Skeletal muscle satellite cell (primary cell): ENCODE data around the gene MUC5AC.
"Not testable (repeated sequence)": the region's sequence is repeated elsewhere in the genome, so short reads cannot be mapped to it uniquely, and the experiment has no call there.

Experiments
- H3K27me3 ChIP-seq: 2 replicates; pipeline ENCODE4 v1.7.0; 2013; ENCODE audit warnings: low read length; ENCODE audit not compliant: control insufficient read depth, insufficient read depth
- H3K36me3 ChIP-seq: 2 replicates; pipeline ENCODE4 v1.7.0; 2013; ENCODE audit warnings: mild to moderate bottlenecking, control low read depth, low read length; ENCODE audit not compliant: insufficient read depth
- H3K4me1 ChIP-seq: 2 replicates; pipeline ENCODE4 v1.7.0; 2013; ENCODE audit warnings: low read length; ENCODE audit not compliant: control insufficient read depth, insufficient read depth
- H3K4me2 ChIP-seq: 2 replicates; pipeline ENCODE4 v1.7.0; 2013; ENCODE audit warnings: mild to moderate bottlenecking, low read length
- H3K4me3 ChIP-seq: 2 replicates; pipeline ENCODE4 v1.7.0; 2013; ENCODE audit warnings: low read length
- H3K9ac ChIP-seq: 2 replicates; pipeline ENCODE4 v1.7.0; 2013; ENCODE audit warnings: mild to moderate bottlenecking, low read depth, low read length, moderate library complexity
- H3K9me3 ChIP-seq: replicated peaks from 2 replicates; pipeline ENCODE4 v1.7.0; 2013; ENCODE audit warnings: mild to moderate bottlenecking, control low read depth, low read length

The MUC5AC gene

GRCh38 chr11:1191786-1192470 is 34.2 kb downstream of the MUC5AC start:
- not testable (repeated sequence) for H3K27me3 ChIP-seq, H3K4me2 ChIP-seq, H3K9me3 ChIP-seq, H3K4me1 ChIP-seq, H3K4me3 ChIP-seq, H3K36me3 ChIP-seq, H3K9ac ChIP-seq

GRCh38 chr11:1192741-1193325 is 35.1 kb downstream of the MUC5AC start:
- no peaks in the 10 kb centered on the region for H3K27me3 ChIP-seq
- no peak overlapping the region for H3K4me3 ChIP-seq
- no peaks in the 10 kb centered on the region for H3K36me3 ChIP-seq
- no peak overlapping the region for H3K9ac ChIP-seq
- no peaks in the 10 kb centered on the region for H3K4me1 ChIP-seq
- no peaks in the 10 kb centered on the region for H3K9me3 ChIP-seq
- no peak overlapping the region for H3K4me2 ChIP-seq

- Histone ChIP-seq H3K27me3 (no peaks in the 10 kb centered on the region), H3K4me3 (no peak overlapping the region), H3K4me2 (no peak overlapping the region), H3K9me3 (no peaks in the 10 kb centered on the region), H3K4me1 (no peaks in the 10 kb centered on the region), H3K9ac (no peak overlapping the region), H3K36me3 (no peaks in the 10 kb centered on the region)
Observed at GRCh38 chr11:1193326-1194230, 35.8 kb downstream of the MUC5AC start.

DNA sequence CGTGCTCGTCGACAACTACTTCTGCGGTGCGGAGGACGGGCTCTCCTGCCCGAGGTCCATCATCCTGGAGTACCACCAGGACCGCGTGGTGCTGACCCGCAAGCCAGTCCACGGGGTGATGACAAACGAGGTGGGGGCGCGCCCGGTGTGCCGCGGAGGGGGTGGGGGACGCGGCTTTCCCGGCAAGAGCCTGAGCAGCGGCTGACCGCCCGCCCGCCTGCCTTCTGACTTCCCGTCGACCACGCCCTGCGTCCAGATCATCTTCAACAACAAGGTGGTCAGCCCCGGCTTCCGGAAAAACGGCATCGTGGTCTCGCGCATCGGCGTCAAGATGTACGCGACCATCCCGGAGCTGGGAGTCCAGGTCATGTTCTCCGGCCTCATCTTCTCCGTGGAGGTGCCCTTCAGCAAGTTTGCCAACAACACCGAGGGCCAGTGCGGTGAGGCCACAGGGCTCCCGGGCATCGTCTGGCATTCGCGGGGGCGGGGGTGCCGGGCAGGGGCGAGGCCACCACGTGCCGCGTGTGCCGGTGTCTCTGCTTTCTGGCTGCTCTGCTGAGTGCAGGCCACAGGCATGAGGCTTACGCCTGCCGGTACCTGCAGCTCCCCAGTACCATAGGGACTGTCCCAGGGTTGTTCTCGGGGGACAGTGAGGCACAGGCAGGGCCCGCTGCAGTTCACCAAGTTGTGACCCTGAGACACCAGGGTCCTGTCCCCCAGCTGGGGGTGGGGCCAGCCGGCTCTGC is 36.7 kb downstream of the MUC5AC start:
- H3K4me1 ChIP-seq = no peaks in the 10 kb centered on the region
- no peaks in the 10 kb centered on the region for H3K9me3 ChIP-seq
- no peaks in the 10 kb centered on the region for H3K36me3 ChIP-seq
- peaks cover 3% of the 10 kb centered on the region for H3K27me3 ChIP-seq
- no peak overlapping the region for H3K4me3 ChIP-seq
- no peak overlapping the region for H3K9ac ChIP-seq
- no peak overlapping the region for H3K4me2 ChIP-seq

DNA sequence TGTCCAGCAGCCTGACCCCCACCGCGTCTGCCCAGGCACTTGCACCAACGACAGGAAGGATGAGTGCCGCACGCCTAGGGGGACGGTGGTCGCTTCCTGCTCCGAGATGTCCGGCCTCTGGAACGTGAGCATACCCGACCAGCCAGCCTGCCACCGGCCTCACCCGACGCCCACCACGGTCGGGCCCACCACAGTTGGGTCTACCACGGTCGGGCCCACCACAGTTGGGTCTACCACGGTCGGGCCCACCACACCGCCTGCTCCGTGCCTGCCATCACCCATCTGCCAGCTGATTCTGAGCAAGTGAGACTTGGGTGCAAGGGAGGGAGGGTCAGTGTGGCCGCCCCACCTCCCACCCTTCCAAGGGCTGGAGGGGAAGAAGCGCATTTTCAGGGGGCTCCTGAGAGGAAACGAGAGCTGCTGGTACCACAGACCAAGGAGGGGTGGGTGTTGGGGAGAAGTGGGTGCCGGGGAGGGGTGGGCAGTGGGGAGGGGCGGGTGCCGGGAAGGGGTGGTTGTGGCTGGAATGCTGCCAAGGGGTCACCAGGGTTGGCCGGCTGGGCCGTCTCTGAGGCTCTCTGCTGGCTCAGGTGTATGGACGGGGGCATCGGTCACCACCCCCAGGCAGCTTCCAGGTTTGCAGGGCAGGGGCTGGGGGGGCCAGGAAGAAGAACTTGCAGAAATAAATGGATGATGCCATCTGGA is 37.4 kb downstream of the MUC5AC start:
- Histone ChIP-seq H3K27me3 (peaks cover 4% of the 10 kb centered on the region), H3K9me3 (no peaks in the 10 kb centered on the region), H3K36me3 (no peaks in the 10 kb centered on the region), H3K4me2 (no peak overlapping the region), H3K9ac (no peak overlapping the region), H3K4me1 (no peaks in the 10 kb centered on the region), H3K4me3 (no peak overlapping the region)

DNA sequence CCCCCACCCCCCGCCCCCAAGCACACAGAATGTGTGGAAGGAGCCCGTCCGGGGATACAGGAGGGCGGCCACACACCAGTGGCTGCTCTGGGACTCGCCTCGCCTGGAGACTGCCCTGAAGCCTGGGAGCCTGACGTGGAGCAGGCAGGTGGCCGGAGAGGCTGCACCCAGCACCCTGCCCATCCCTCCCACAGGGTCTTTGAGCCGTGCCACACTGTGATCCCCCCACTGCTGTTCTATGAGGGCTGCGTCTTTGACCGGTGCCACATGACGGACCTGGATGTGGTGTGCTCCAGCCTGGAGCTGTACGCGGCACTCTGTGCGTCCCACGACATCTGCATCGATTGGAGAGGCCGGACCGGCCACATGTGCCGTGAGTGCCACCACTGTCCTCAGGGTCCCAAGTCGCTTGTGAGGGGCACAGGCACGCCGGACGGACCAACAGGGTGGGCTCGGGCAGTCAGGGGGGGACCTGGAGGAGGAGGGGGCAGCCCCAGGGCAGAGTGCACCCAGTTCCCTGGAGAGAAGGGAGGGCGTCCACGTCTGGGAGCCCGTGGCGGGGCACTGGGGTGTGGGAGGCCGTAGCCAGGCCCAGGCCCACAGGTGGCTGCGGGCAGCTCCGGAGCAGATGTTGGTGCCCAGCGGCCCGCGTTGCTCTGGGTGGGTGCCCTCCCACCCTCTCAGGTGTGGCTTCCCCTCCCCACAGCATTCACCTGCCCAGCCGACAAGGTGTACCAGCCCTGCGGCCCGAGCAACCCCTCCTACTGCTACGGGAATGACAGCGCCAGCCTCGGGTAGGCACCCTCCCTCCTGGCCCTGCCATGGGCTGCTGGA is 38.1 kb downstream of the MUC5AC start:
- no peaks in the 10 kb centered on the region for H3K36me3 ChIP-seq
- H3K4me2 ChIP-seq = no peak overlapping the region
- H3K4me3 ChIP-seq = no peak overlapping the region
- peaks cover 4% of the 10 kb centered on the region for H3K27me3 ChIP-seq
- no peaks in the 10 kb centered on the region for H3K9me3 ChIP-seq
- H3K9ac ChIP-seq = no peak overlapping the region
- no peaks in the 10 kb centered on the region for H3K4me1 ChIP-seq

DNA sequence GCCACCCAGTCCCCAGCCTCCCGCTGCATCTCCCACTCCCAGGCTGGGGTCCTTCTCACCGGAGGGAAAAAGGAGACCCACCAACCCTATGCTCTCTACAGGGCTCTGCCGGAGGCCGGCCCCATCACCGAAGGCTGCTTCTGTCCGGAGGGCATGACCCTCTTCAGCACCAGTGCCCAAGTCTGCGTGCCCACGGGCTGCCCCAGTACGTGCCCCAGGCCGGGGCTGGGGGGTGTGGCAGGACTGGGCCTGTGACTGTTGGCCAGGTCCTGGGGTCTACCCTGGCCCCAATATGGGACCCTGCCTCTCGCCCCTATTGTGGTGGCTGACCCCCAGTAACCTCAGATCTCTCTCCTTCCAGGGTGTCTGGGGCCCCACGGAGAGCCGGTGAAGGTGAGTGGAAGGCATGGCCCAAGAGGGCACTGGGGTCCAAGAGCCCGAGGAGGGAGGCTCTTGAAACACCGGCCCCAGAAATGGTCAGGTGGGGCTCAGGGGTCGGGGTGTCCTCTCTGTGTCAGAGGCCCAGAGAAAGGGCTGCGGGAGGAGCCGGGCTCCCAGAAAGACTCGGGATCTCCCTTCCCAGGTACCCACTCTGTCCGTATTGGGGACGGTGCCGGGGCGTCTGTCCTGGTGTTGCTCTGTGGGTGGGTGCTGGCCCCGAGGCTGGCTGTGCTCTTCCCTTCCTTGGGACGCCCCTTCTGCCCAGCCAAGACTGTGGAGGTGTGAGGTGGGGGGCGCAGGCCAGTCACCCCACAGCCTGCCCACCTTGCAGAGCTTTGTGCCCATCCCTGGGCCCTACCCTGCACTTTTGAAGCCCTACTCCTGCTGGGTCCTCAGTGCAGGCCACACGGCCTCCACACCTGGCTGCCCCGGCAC is 39.0 kb downstream of the MUC5AC start:
- Histone ChIP-seq H3K9me3 (no peaks in the 10 kb centered on the region), H3K27me3 (peaks cover 4% of the 10 kb centered on the region), H3K4me2 (no peak overlapping the region), H3K9ac (no peak overlapping the region), H3K4me1 (no peaks in the 10 kb centered on the region), H3K4me3 (no peak overlapping the region), H3K36me3 (no peaks in the 10 kb centered on the region)

DNA sequence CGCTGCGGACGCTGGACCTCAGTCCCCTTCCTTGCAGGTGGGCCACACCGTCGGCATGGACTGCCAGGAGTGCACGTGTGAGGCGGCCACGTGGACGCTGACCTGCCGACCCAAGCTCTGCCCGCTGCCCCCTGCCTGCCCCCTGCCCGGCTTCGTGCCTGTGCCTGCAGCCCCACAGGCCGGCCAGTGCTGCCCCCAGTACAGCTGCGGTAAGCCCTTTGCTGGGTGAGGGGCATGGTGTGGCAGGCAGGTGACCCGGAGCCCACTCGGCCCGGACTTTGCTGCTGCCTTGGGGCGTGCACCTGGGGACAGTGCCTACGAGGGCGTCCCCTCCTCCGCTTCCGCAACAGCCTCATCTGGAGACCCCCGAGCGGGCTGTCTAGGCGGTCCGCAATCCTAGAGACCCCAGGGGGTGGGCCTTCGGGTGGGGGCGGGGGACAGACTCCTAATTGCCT is 39.7 kb downstream of the MUC5AC start:
- Histone ChIP-seq H3K4me3 (no peak overlapping the region), H3K27me3 (peaks cover 4% of the 10 kb centered on the region), H3K9me3 (no peaks in the 10 kb centered on the region), H3K36me3 (no peaks in the 10 kb centered on the region), H3K4me1 (no peaks in the 10 kb centered on the region), H3K4me2 (no peak overlapping the region), H3K9ac (no peak overlapping the region)

DNA sequence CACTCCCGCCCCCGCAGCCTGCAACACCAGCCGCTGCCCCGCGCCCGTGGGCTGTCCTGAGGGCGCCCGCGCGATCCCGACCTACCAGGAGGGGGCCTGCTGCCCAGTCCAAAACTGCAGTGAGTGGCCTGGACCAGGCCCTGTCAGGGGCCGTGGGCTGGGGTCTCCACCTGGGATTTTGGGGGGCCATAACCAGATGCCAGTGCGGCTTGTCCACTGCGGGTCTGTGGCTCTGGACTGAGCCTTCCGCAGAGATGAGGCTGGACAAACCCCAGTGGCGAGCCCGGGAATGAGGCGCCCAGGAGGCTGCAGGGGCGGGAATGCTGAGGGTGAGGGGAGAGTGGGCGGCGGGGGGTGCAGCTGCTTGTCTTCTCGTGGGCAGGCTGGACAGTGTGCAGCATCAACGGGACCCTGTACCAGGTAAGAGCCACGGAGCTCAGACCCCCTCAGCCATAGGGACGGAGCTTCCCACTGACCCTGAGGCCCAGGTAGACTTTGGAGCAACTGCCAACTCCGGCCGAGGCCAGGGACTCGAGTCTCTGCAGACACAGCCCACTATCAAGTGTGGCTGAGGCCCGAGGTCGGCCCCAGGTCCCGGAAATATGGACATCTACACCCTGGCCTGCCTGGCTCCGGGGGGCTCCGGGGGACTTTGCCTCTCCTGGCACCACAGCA is 40.3 kb downstream of the MUC5AC start:
- H3K27me3 ChIP-seq = peaks cover 4% of the 10 kb centered on the region
- no peaks in the 10 kb centered on the region for H3K36me3 ChIP-seq
- no peak overlapping the region for H3K4me2 ChIP-seq
- no peak overlapping the region for H3K9ac ChIP-seq
- H3K4me3 ChIP-seq = no peak overlapping the region
- no peaks in the 10 kb centered on the region for H3K4me1 ChIP-seq
- H3K9me3 ChIP-seq = no peaks in the 10 kb centered on the region
